Activated naive CD4-positive, alpha-beta T cell treated with anti-CD3 and anti-CD28 coated beads, Interleukin-2, amount 50 U/mL, for 16 hours (primary cell): Measurements from ENCODE around the gene TUBB4A.
"Not testable (repeated sequence)": the region's sequence is repeated elsewhere in the genome, so short reads cannot be mapped to it uniquely, and the experiment has no call there.

Experiments
- DNase-seq: peaks from one replicate; pipeline ENCODE4 v3.0.0-alpha.2; 2020

Gene TUBB4A

GRCh38 chr19:6501740-6502648, at the start of gene TUBB4A:
Gene TUBB4A, minus strand, starts transcription at chr19:6502309. Its CDS starts 97 bp downstream, at chr19:6502212.
- DNase-seq, result peak; percentile 61

- no peak for DNase-seq
These were observed 49.0 kb upstream of the TUBB4A start for GRCh38 chr19:6551091-6551490.

GRCh38 chr19:6550679-6551078, 48.6 kb upstream of the TUBB4A start:
- not testable (repeated sequence) for DNase-seq

- no peak for DNase-seq
These were observed 41.8 kb upstream of the TUBB4A start for GRCh38 chr19:6543866-6544347.

GRCh38 chr19:6540918-6541689, 39.0 kb upstream of the TUBB4A start:
- DNase-seq, result no peak

- no peak for DNase-seq
These were observed 37.4 kb upstream of the TUBB4A start for GRCh38 chr19:6539514-6539913.

GRCh38 chr19:6535558-6536137, 33.5 kb upstream of the TUBB4A start:
- no peak for DNase-seq

- no peak for DNase-seq
These were observed 32.5 kb upstream of the TUBB4A start for GRCh38 chr19:6534451-6535093.

- no peak for DNase-seq
These were observed 31.8 kb upstream of the TUBB4A start for GRCh38 chr19:6533746-6534418.

GRCh38 chr19:6533000-6533328, 30.9 kb upstream of the TUBB4A start:
- DNase-seq, result no peak

GRCh38 chr19:6532244-6532999, 30.3 kb upstream of the TUBB4A start:
- DNase-seq, result no peak

GRCh38 chr19:6531956-6532243, 29.8 kb upstream of the TUBB4A start:
- DNase-seq, result no peak

GRCh38 chr19:6531163-6531955, 29.2 kb upstream of the TUBB4A start:
- DNase-seq, result no peak

- peak; percentile 75 for DNase-seq
These were observed 28.5 kb upstream of the TUBB4A start, which contains the start of gene TNFSF9 for GRCh38 chr19:6530386-6531162. Gene TNFSF9, plus strand, starts transcription at chr19:6531026. Its CDS starts 11 bp downstream, at chr19:6531037.

- DNase-seq, result no peak
These were observed 27.9 kb upstream of the TUBB4A start for GRCh38 chr19:6529937-6530385.

- DNase-seq, result no peak
These were observed 27.2 kb upstream of the TUBB4A start for GRCh38 chr19:6529351-6529750.

GRCh38 chr19:6528544-6529121, 26.5 kb upstream of the TUBB4A start:
- no peak for DNase-seq

GRCh38 chr19:6527893-6528543, 25.9 kb upstream of the TUBB4A start:
- no peak for DNase-seq

GRCh38 chr19:6524311-6524710, 22.2 kb upstream of the TUBB4A start:
- no peak for DNase-seq
